Measurements from ENCODE around the gene FIBCD1.

FIBCD1 gene

GRCh38 chr9:130985029-130985428, 46.0 kb upstream of the FIBCD1 start:
- H3K4me3 ChIP-seq (ENCODE audit: low read depth, low read length): no peak overlapping the region
- TF ChIP-seq CTCF (IDR thresholded peaks at IDR 0.05; ENCODE audit: borderline replicate concordance, insufficient read depth, low read depth, low read length): no peak

GRCh38 chr9:130984521-130984920, 45.5 kb upstream of the FIBCD1 start:
- H3K4me3 ChIP-seq (ENCODE audit: low read depth, low read length): no peak overlapping the region
- TF ChIP-seq CTCF (IDR thresholded peaks at IDR 0.05; ENCODE audit: borderline replicate concordance, insufficient read depth, low read depth, low read length): no peak

DNA sequence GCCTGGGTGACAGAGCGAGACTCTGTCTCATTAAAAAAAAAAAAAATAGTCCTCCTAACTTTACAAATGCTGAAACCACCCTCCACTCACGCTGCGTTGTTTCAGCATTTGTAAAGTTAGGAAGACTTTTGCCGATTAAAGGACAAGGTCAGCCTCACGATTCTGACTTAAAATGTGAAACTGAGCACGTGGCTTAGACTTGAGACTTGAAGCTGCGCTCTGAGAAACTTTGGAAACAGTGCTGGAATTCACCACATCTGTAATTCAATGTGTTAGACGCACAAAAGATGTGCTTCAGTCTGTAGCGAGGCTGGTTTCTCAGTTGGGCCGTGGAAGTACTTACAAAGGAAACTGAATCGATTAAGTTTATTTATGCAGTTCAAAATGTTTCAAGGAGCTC, 44.9 kb upstream of the FIBCD1 start:
- H3K4me3 ChIP-seq (ENCODE audit: low read depth, low read length): no peak overlapping the region
- no peak for TF ChIP-seq CTCF (IDR thresholded peaks at IDR 0.05; ENCODE audit: borderline replicate concordance, insufficient read depth, low read depth, low read length)

DNA sequence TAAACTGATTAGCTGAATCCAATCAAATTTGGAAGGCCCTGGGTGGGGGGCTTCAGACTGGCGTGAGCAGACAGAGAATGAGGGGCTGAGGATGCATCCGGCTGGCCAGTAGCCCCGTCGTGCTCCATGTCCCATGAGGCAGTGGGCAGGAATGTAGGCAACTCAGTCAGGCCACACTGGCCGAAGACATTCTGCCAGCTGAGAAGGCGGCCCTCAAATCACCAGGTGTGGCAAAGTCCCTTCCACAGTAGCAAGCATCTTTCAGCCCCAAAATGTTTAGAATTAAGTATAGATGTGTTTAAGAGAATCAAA, 44.3 kb upstream of the FIBCD1 start:
- no peak overlapping the region for H3K4me3 ChIP-seq (ENCODE audit: low read depth, low read length)
- TF ChIP-seq CTCF (IDR thresholded peaks at IDR 0.05; ENCODE audit: borderline replicate concordance, insufficient read depth, low read depth, low read length): no peak

DNA sequence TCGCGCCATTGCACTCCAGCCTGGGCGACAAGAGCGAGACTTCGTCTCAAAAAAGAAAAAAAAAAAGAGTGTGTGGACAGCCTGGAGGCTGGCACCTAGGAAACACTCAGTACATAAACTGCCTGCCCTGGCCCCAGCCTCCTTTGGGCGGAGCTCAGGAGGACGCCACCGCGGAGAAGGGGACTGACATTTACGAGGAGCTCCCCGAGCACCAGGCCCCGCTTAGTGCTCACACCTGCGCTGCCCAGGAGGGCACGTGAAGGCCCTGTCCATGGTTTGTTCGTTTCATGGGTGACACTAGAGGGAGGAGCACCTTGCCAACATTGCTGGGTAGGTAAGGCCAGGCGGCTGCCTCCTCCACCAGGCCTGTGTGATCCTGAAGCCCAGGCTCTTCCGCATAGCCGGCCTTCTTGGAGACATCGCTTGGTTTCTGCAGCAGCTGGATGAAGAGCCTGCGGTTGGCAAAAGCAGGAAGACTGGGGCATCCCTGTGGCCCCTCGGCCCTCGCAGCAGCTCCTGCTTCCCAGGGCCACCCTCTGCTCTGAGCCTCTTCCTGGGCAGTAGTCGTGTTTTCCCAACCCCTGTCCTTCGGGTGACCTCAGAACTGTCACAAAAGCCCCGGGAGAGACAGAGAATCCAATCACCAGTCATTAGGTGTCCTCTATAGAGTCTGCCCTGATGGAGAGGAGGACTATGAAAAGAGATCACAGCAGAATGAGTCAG, 43.8 kb upstream of the FIBCD1 start:
- H3K4me3 ChIP-seq (ENCODE audit: low read depth, low read length): no peak overlapping the region
- TF ChIP-seq CTCF (IDR thresholded peaks at IDR 0.05; ENCODE audit: borderline replicate concordance, insufficient read depth, low read depth, low read length): no peak

DNA sequence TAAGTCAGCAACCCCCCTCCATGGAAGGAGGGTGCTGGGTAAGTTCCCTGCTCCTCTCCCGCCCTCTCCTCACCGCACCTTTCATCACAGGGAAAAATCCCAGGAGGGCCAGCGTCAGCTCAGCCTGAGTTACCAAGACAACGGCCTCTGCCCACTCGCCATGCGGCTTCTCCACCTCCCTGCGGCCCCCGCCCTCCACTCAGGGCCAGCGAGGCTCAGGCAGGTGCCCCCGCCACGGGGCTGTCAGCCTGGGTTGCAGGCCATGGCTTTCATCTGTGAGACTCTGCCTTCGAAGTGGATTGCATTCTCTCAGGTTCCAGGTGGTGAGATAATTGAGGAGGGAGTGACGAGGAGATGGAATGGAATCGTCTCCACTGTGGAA, 42.7 kb upstream of the FIBCD1 start:
- no peak overlapping the region for H3K4me3 ChIP-seq (ENCODE audit: low read depth, low read length)

More for the DNA sequence above, 42.7 kb upstream of the FIBCD1 start:
- no peak for TF ChIP-seq CTCF (IDR thresholded peaks at IDR 0.05; ENCODE audit: borderline replicate concordance, insufficient read depth, low read depth, low read length)
